Small intestine (tissue), 7 donors: ENCODE results near the gene ZDHHC14. TPM values are rescaled to one million over a fixed set of nuclear protein-coding genes. Genes with fewer than 3 reads are reported as not detected.

Experiments
- DNase-seq, 2 donors: peaks; one replicate each; pipeline versions ENCODE4 v3.0.0 to v3.0.0-alpha.2; 2013
- FAIRE-seq: peaks from 2 replicates; lab custom pipeline; 2012; peaks lifted over from hg19 to GRCh38; lab: Jason Lieb, UNC
- H3K27ac ChIP-seq, 3 donors: one replicate each; pipeline ENCODE4 v1.5.1; 2013; ENCODE audit warnings: low read length in 2 of 3, mild to moderate bottlenecking in 2 of 3, control low read depth in 1 of 3, inconsistent platforms in 1 of 3, low read depth in 1 of 3, moderate library complexity in 1 of 3
- H3K27me3 ChIP-seq, 3 donors: one replicate each; pipeline ENCODE4 v1.6.1; 2013; ENCODE audit warnings: low read length in 3 of 3, inconsistent platforms in 1 of 3; ENCODE audit not compliant: control insufficient read depth in 3 of 3, insufficient read depth in 3 of 3
- H3K36me3 ChIP-seq, 3 donors: one replicate each; pipeline ENCODE4 v1.6.1; 2013; ENCODE audit warnings: low read length in 3 of 3, inconsistent platforms in 1 of 3, low read depth in 1 of 3, mild to moderate bottlenecking in 1 of 3, moderate library complexity in 1 of 3; ENCODE audit not compliant: control insufficient read depth in 3 of 3, insufficient read depth in 2 of 3
- H3K4me1 ChIP-seq, 3 donors: one replicate each; pipeline ENCODE4 v1.6.1; 2013; ENCODE audit warnings: low read length in 2 of 3, inconsistent platforms in 1 of 3, low read depth in 1 of 3, mild to moderate bottlenecking in 1 of 3, moderate library complexity in 1 of 3; ENCODE audit not compliant: control insufficient read depth in 3 of 3, insufficient read depth in 2 of 3
- H3K4me3 ChIP-seq, 3 donors: one replicate each; pipeline ENCODE4 v1.5.1; 2013; ENCODE audit warnings: low read length in 3 of 3, control low read depth in 1 of 3, inconsistent platforms in 1 of 3, low read depth in 1 of 3, mild to moderate bottlenecking in 1 of 3, moderate library complexity in 1 of 3
- H3K9me3 ChIP-seq, 2 donors: one replicate each; pipeline ENCODE4 v1.6.1; 2013; ENCODE audit warnings: low read depth in 1 of 2, low read length in 1 of 2; ENCODE audit not compliant: control insufficient read depth in 2 of 2, insufficient read depth in 1 of 2
- WGBS, 3 donors: extraction: QIAGEN DNeasy Blood & Tissue Kit; methylation state at CpG; one replicate each; pipeline ENCODE4 v1.1.7; 2013; 5-methylcytosine and 5-hydroxymethylcytosine counted together
- polyA plus RNA-seq, 4 donors: library from polyadenylated mRNA; stranded (reverse) in 3 of 4; unstranded in 1 of 4; fragments of 200-250 nt in 3 of 4; fragments of 120-200 nt in 1 of 4; gene quantifications; one replicate each; pipeline versions ENCODE4 v1.2.1 to v1.2.3, GENCODE V29; 2013
- donor health status: healthy with polysubstance abuse.
- donor health status: control.
- donor health status: control.
- donor health status: Bipolar disorder and iron deficiency.
- donor health status: healthy.

Gene ZDHHC14
- polyA plus RNA-seq, 4 donors: 3.4 to 27.7 (median 10.3) TPM

GRCh38 chr6:157666729-157667128 lies 285.7 kb downstream of the ZDHHC14 start:
- no peaks in the 10 kb centered on the region for H3K27me3 ChIP-seq
- no peaks in the 10 kb centered on the region for H3K9me3 ChIP-seq
- no peak for FAIRE-seq
- no peak overlapping the region for H3K27ac ChIP-seq
- H3K36me3 ChIP-seq: peaks cover 0 to 29% (median 0%) of the 10 kb centered on the region in 3 donors
- H3K4me3 ChIP-seq: no peak overlapping the region
- no peak for DNase-seq
- 87 to 91% (median 89%) methylated on average over 3 of the region's 3 CpGs for WGBS, 3 donors
- peaks cover 0 to 3% (median 0%) of the 10 kb centered on the region in 3 donors for H3K4me1 ChIP-seq

- 42 to 46% (median 43%) methylated on average over 11 of the region's 11 CpGs for WGBS, 3 donors
- Histone ChIP-seq H3K9me3 (no peaks in the 10 kb centered on the region), H3K27me3 (no peaks in the 10 kb centered on the region), H3K4me1 (peaks cover 0 to 3% (median 0%) of the 10 kb centered on the region in 3 donors), H3K36me3 (peaks cover 0 to 25% (median 0%) of the 10 kb centered on the region in 3 donors), H3K4me3 (no peak overlapping the region), H3K27ac (no peak overlapping the region)
- DNase-seq (peak; percentile 71 to 77), FAIRE-seq (no peak)
These were observed 286.4 kb downstream of the ZDHHC14 start for GRCh38 chr6:157667211-157668008.

GRCh38 chr6:157668009-157668401 lies 287.0 kb downstream of the ZDHHC14 start:
- WGBS, 3 donors: 84 to 93% (median 89%) methylated on average over 3 of the region's 3 CpGs
- Histone ChIP-seq H3K36me3 (peaks cover 0 to 26% (median 0%) of the 10 kb centered on the region in 3 donors), H3K4me1 (peaks cover 0 to 3% (median 0%) of the 10 kb centered on the region in 3 donors), H3K27me3 (no peaks in the 10 kb centered on the region), H3K4me3 (no peak overlapping the region), H3K27ac (no peak overlapping the region), H3K9me3 (no peaks in the 10 kb centered on the region)
- FAIRE-seq (no peak), DNase-seq (no peak)

- FAIRE-seq (no peak), DNase-seq (no peak)
- Histone ChIP-seq H3K9me3 (no peaks in the 10 kb centered on the region), H3K36me3 (peaks cover 0 to 26% (median 0%) of the 10 kb centered on the region in 3 donors), H3K27me3 (no peaks in the 10 kb centered on the region), H3K4me3 (no peak overlapping the region), H3K4me1 (peaks cover 0 to 3% (median 0%) of the 10 kb centered on the region in 3 donors), H3K27ac (no peak overlapping the region)
- 81 to 93% (median 86%) methylated on average over 2 of the region's 2 CpGs for WGBS, 3 donors
These were observed 287.7 kb downstream of the ZDHHC14 start for GRCh38 chr6:157668713-157669112.

- peaks cover 0 to 27% (median 0%) of the 10 kb centered on the region in 3 donors for H3K36me3 ChIP-seq
- peak overlapping the region in 1 of 3 donors; percentile 71 for H3K27ac ChIP-seq
- peaks cover 0 to 3% (median 0%) of the 10 kb centered on the region in 3 donors for H3K4me1 ChIP-seq
- no peaks in the 10 kb centered on the region for H3K27me3 ChIP-seq
- FAIRE-seq: no peak
- 60 to 74% (median 72%) methylated on average over 3 of the region's 3 CpGs for WGBS, 3 donors
- DNase-seq: no peak
- no peaks in the 10 kb centered on the region for H3K9me3 ChIP-seq
- H3K4me3 ChIP-seq: no peak overlapping the region
These were observed 288.3 kb downstream of the ZDHHC14 start for GRCh38 chr6:157669323-157669722.

GRCh38 chr6:157669747-157670216 lies 288.8 kb downstream of the ZDHHC14 start:
- no peaks in the 10 kb centered on the region for H3K9me3 ChIP-seq
- FAIRE-seq: no peak
- DNase-seq: peak; percentile 64 to 71
- peaks cover 0 to 3% (median 0%) of the 10 kb centered on the region in 3 donors for H3K4me1 ChIP-seq
- no peaks in the 10 kb centered on the region for H3K27me3 ChIP-seq
- H3K27ac ChIP-seq: peak overlapping the region in 2 of 3 donors; percentile 9 to 71
- no peak overlapping the region for H3K4me3 ChIP-seq
- WGBS, 3 donors: 24 to 28% (median 24%) methylated on average over 14 of the region's 14 CpGs
- H3K36me3 ChIP-seq: peaks cover 0 to 27% (median 0%) of the 10 kb centered on the region in 3 donors

GRCh38 chr6:157670466-157671186 lies 289.6 kb downstream of the ZDHHC14 start:
- no peak for FAIRE-seq
- Histone ChIP-seq H3K36me3 (peaks cover 0 to 31% (median 0%) of the 10 kb centered on the region in 3 donors), H3K9me3 (no peaks in the 10 kb centered on the region), H3K27ac (peak overlapping the region in 1 of 3 donors; percentile 71), H3K4me1 (peaks cover 0 to 3% (median 0%) of the 10 kb centered on the region in 3 donors), H3K27me3 (no peaks in the 10 kb centered on the region), H3K4me3 (no peak overlapping the region)
- no peak for DNase-seq
- WGBS, 3 donors: 79 to 91% (median 88%) methylated on average over 9 of the region's 9 CpGs

GRCh38 chr6:157672726-157673412 lies 291.9 kb downstream of the ZDHHC14 start:
- DNase-seq: no peak
- no peaks in the 10 kb centered on the region for H3K9me3 ChIP-seq
- H3K27me3 ChIP-seq: no peaks in the 10 kb centered on the region
- H3K4me1 ChIP-seq: peaks cover 0 to 3% (median 0%) of the 10 kb centered on the region in 3 donors
- FAIRE-seq: no peak
- H3K4me3 ChIP-seq: no peak overlapping the region
- peaks cover 0 to 39% (median 0%) of the 10 kb centered on the region in 3 donors for H3K36me3 ChIP-seq
- H3K27ac ChIP-seq: no peak overlapping the region
- whole genome bisulfite sequencing, 3 donors: 95 to 97% (median 95%) methylated on average over 36 to 37 of the region's 37 CpGs
